Stimulated activated CD8-positive, alpha-beta memory T cell treated with anti-CD3 and anti-CD28 coated beads, Interleukin-12 subunit alpha, Interleukin-12 subunit beta, amount 100 ng/mL, for 24 hours (primary cell): ENCODE measurements around the gene SSBP3.

Experiments used
- DNase-seq: peaks from one replicate; pipeline ENCODE4 v3.0.0-alpha.2; 2020; ENCODE audit errors: extremely low read depth

The SSBP3 gene

GRCh38 chr1:54176621-54177327 lies 229.4 kb downstream of the SSBP3 start:
- no peak for DNase-seq
